HepG2 (cell line): Measurements from ENCODE around the gene RRP12. TPM values are rescaled to one million over a fixed set of nuclear protein-coding genes. Genes with fewer than 3 reads are reported as not detected.

Experiments
- ADNP ChIP-seq: sonication (generic); formaldehyde crosslinking; IDR thresholded peaks from 2 replicates; pipeline ENCODE4 v1.4.0; 2020; ENCODE audit warnings: missing genetic modification reagents
- ATAD3A ChIP-seq: sonication (generic); formaldehyde crosslinking; IDR thresholded peaks from 2 replicates; pipeline ENCODE4 v1.4.0; 2020; ENCODE audit warnings: missing genetic modification reagents
- ATF6 ChIP-seq: sonication (generic); formaldehyde crosslinking; conservative IDR thresholded peaks from 2 replicates; pipeline ENCODE4 v1.4.0; 2020; ENCODE audit warnings: missing genetic modification reagents
- ATF7-NPFF ChIP-seq: sonication (generic); formaldehyde crosslinking; IDR thresholded peaks from 2 replicates; pipeline ENCODE4 v1.8.1; 2023; ENCODE audit warnings: mild to moderate bottlenecking, low read depth, missing genetic modification reagents, moderate library complexity
- CENPT ChIP-seq: sonication (generic); formaldehyde crosslinking; IDR thresholded peaks from 2 replicates; pipeline ENCODE4 v1.8.0; 2022; ENCODE audit warnings: low read depth, mild to moderate bottlenecking, moderate library complexity, missing genetic modification reagents
- DNMT1 ChIP-seq: sonication (generic); formaldehyde crosslinking; IDR thresholded peaks from 2 replicates; pipeline ENCODE4 v1.5.1; 2020; ENCODE audit warnings: mild to moderate bottlenecking, missing genetic modification reagents
- FOXK1 ChIP-seq: sonication (generic); formaldehyde crosslinking; IDR thresholded peaks from 2 replicates; pipeline ENCODE4 v1.4.0; 2020; ENCODE audit warnings: low read depth, missing genetic modification reagents, borderline replicate concordance
- LCORL ChIP-seq, 2 experiments: fragments of 450-650 bp in 1 of 2; sonication (generic) in 1 of 2; formaldehyde crosslinking in 1 of 2; IDR thresholded peaks; 2 replicates each; pipeline versions ENCODE4 v1.5.0 to v1.6.1; 2017 to 2020; ENCODE audit warnings: antibody characterized with exemption in 1 of 2, missing genetic modification reagents in 1 of 2
- NFE2L1 ChIP-seq: sonication (generic); formaldehyde crosslinking; IDR thresholded peaks from 2 replicates; pipeline ENCODE4 v1.4.0; 2020; ENCODE audit warnings: missing genetic modification reagents, mild to moderate bottlenecking, borderline replicate concordance
- PBX3 ChIP-seq: sonication (generic); formaldehyde crosslinking; IDR thresholded peaks from 2 replicates; pipeline ENCODE4 v1.8.1; 2023; ENCODE audit warnings: missing genetic modification reagents, inconsistent platforms, borderline replicate concordance
- REPIN1 ChIP-seq: sonication (generic); formaldehyde crosslinking; IDR thresholded peaks from 2 replicates; pipeline ENCODE4 v1.8.0; 2022; ENCODE audit warnings: missing genetic modification reagents, low read depth, mild to moderate bottlenecking, borderline replicate concordance
- STAT5B ChIP-seq: sonication (generic); formaldehyde crosslinking; IDR thresholded peaks from 2 replicates; pipeline ENCODE4 v1.4.0; 2020; ENCODE audit warnings: missing genetic modification reagents
- TRAFD1 ChIP-seq: sonication (generic); formaldehyde crosslinking; IDR thresholded peaks from 2 replicates; pipeline ENCODE4 v1.5.1; 2020; ENCODE audit warnings: missing genetic modification reagents, mild to moderate bottlenecking, borderline replicate concordance
- YY1 ChIP-seq: IDR thresholded peaks from 2 replicates; pipeline ENCODE4 v1.6.1; 2011; ENCODE audit warnings: low read length, low read depth, moderate library complexity, mild to moderate bottlenecking; ENCODE audit not compliant: insufficient read depth, insufficient replicate concordance
- ZBTB39 ChIP-seq: sonication (generic); formaldehyde crosslinking; IDR thresholded peaks from 2 replicates; pipeline ENCODE4 v1.5.0; 2020; ENCODE audit warnings: missing genetic modification reagents
- ZNF232 ChIP-seq: sonication (generic); formaldehyde crosslinking; IDR thresholded peaks from 2 replicates; pipeline ENCODE4 v1.4.0; 2020; ENCODE audit warnings: missing genetic modification reagents, borderline replicate concordance
- ZNF558 ChIP-seq: sonication (generic); formaldehyde crosslinking; IDR thresholded peaks from 2 replicates; pipeline ENCODE4 v1.9.0; 2022; ENCODE audit warnings: mild to moderate bottlenecking, missing genetic modification reagents, borderline replicate concordance
- ZNF567 ChIP-seq: sonication (generic); formaldehyde crosslinking; IDR thresholded peaks from 2 replicates; pipeline ENCODE4 v1.8.1; 2023; ENCODE audit warnings: mild to moderate bottlenecking, missing genetic modification reagents, borderline replicate concordance
- ZNF619 ChIP-seq: sonication (generic); formaldehyde crosslinking; IDR thresholded peaks from 2 replicates; pipeline ENCODE4 v1.4.0; 2020; ENCODE audit warnings: mild to moderate bottlenecking, missing genetic modification reagents
- ZNF703 ChIP-seq: sonication (generic); formaldehyde crosslinking; IDR thresholded peaks from 2 replicates; pipeline ENCODE4 v1.5.1; 2020; ENCODE audit warnings: missing genetic modification reagents, mild to moderate bottlenecking, moderate library complexity, borderline replicate concordance
- ZNF709 ChIP-seq: sonication (generic); formaldehyde crosslinking; IDR thresholded peaks from 2 replicates; pipeline ENCODE4 v1.5.0; 2020; ENCODE audit warnings: mild to moderate bottlenecking, missing genetic modification reagents
- ZNF841 ChIP-seq: sonication (generic); formaldehyde crosslinking; IDR thresholded peaks from 2 replicates; pipeline ENCODE4 v1.8.1; 2023; ENCODE audit warnings: missing genetic modification reagents, borderline replicate concordance
- polyA plus RNA-seq, 8 experiments: library from polyadenylated mRNA; depleted of rRNA in 3 of 8; stranded (reverse) in 7 of 8; unstranded in 1 of 8; fragments of >200 nt; fragmentation: Illumina TruSeq in 4 of 8; extraction: Trizol in 4 of 8; gene quantifications; 2 replicates each; pipeline versions ENCODE4 v1.2.1 to v1.2.3, GENCODE V29; 2011 to 2016; ENCODE audit warnings: low read depth in 4 of 8, missing spikeins in 1 of 8, mixed read lengths in 1 of 8; ENCODE audit not compliant: insufficient read depth in 1 of 8
- total RNA-seq, 5 experiments: library from RNA; depleted of rRNA; stranded (reverse); fragments of >200 nt; fragmentation: Illumina TruSeq; extraction: Trizol; gene quantifications; 2 replicates each; pipeline ENCODE4 v1.2.3, GENCODE V29; 2016; ENCODE audit warnings: low read depth in 1 of 5

RRP12 gene
- total and polyA plus RNA-seq, 2 of the 13 experiments (the other 11 are each of a cell fraction or from before 2014, with no cell fraction given): 13.2 to 39.4 TPM

- TF ChIP-seq YY1 (peak; percentile 83), ADNP (CRISPR knock-in tag) (no peak), ZNF703 (CRISPR knock-in tag) (no peak), FOXK1 (CRISPR knock-in tag) (peak; percentile 70; the same call in 1 of the 2 replicates), ATF6 (CRISPR knock-in tag) (no peak), ZNF558 (no peak), TRAFD1 (CRISPR knock-in tag) (no peak), LCORL (IDR thresholded peaks at IDR 0.05) (no peak), LCORL (CRISPR knock-in tag; IDR thresholded peaks at IDR 0.05) (peak; percentile 80), ZNF709 (peak; percentile 69; the same call in 1 of the 2 replicates), ATAD3A (no peak), STAT5B (CRISPR knock-in tag) (no peak), ZNF232 (no peak), CENPT (CRISPR knock-in tag) (no peak), REPIN1 (CRISPR knock-in tag) (peak; percentile 51; the same call in 1 of the 2 replicates), ZNF567 (CRISPR knock-in tag) (no peak), PBX3 (no peak), ATF7-NPFF (CRISPR knock-in tag) (peak; percentile 89), ZNF841 (CRISPR knock-in tag) (no peak), ZNF619 (CRISPR knock-in tag) (no peak), ZBTB39 (no peak), DNMT1 (no peak; the same call in 1 of the 2 replicates), NFE2L1 (CRISPR knock-in tag) (no peak)
These were observed 25.0 kb upstream of the RRP12 start, which contains the start of gene PGAM1 (continued) for GRCh38 chr10:97425964-97426775.
